GM19351 (cell line): ENCODE measurements around the gene RBM12.
"Not testable (repeated sequence)": the region's sequence is repeated elsewhere in the genome, so short reads cannot be mapped to it uniquely, and the experiment has no call there.

Experiments used
- ATAC-seq: cut with Tn5 transposase; IDR thresholded peaks from one replicate; pipeline ENCODE4 v1.9.1; 2021; ENCODE audit warnings: mild to moderate bottlenecking, moderate library complexity; ENCODE audit not compliant: unreplicated experiment

RBM12 gene

DNA sequence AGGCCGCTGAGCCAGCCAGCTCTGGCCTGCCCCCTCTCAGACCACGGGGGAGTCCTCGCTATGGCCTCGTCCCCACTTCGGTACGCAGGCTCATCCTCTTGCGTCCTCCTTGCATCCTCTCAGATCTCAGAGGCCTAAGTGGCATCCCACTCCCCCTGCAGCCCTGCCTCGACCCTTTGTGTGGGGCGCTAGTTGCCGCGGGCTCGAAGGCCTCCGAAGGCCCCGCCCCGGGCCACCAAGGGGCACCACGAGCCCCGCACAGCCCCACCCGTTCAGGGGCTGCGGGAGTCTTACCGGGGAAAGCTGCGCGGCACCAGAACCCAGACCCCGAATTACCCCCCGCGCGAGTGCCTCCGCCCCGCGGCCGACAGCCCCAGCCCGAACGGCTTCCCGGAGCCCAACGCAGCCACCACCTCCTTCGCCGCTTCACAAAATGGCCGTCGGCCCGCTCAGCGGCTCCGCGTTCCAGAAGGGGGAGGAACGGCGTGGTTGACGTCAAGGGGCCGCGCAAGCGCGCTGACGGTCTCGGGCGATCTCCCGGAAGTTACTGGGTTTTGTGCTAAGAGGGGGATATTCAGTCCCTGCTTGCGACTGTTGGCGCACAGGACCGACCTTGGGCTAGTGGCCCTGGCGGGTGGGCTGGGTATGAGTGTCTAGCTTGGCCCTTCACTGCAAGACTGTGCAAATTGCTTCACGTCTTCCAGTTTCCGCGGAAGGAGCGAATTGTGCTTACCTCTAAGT is at the start of gene RBM12, which contains the start of gene CPNE1:
TSS of gene RBM12 (minus strand) at position 435 of the 741 bp plus-strand sequence. CDS start 9,578 bp downstream, outside the sequence.
TSS of gene CPNE1 (minus strand) at position 435 of the 741 bp plus-strand sequence. CDS start 31,977 bp downstream, outside the sequence.
- ATAC-seq, result peak; percentile 79

DNA sequence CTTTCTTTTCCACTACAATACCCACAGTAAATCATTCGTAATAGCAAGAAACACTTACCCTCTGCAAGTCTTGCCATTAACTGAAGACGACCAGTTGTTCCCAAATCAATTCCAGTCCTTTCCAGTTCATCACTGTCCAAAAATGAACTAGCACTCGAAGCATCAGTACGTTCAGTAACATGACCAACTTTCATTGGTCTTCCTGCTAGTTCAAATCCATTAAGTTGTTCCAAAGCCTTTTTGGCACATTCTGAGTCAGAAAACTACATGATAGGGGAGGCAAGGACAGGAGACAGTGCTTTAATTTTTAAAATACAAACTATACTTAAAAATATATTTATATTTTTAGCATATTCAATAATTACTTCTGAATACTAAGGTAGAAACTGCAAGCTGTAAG is 49.4 kb upstream of the RBM12 start:
- no peak for ATAC-seq

GRCh38 chr20:35713120-35713519 is 48.4 kb upstream of the RBM12 start:
- not testable (repeated sequence) for ATAC-seq

- no peak for ATAC-seq
Measured at GRCh38 chr20:35711588-35712209, 47.0 kb upstream of the RBM12 start.

DNA sequence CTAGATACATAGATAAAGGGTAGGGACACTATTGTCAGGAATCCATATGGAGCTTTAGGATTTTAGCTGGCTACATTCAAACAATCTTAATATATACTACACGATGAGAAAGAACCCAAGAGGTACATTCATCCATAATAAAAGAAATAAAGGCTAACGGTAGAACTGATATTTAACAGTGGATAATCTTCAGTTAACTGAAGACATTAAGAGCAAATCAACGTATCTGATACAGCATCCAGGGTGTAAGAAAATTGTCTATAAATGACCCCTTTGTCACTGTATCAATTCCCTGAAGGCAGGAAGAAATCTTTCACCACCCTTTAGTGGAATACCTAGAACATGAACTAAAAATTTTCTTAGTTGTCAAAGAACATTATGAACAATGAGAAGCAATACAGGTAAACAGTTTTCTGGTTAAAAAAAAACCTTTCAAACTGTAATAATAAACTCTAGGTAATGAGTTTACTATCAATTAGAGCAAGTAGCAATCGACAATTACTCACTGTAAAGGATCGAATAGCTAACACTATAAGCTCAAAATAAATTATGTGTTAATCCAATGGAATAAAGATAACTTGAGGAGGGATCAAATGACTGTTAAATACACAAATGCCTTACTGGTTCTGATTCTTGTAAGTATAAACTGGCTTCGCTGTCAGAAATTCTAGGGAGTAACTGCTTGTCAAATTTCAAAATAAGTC is 46.3 kb upstream of the RBM12 start:
- no peak for ATAC-seq

DNA sequence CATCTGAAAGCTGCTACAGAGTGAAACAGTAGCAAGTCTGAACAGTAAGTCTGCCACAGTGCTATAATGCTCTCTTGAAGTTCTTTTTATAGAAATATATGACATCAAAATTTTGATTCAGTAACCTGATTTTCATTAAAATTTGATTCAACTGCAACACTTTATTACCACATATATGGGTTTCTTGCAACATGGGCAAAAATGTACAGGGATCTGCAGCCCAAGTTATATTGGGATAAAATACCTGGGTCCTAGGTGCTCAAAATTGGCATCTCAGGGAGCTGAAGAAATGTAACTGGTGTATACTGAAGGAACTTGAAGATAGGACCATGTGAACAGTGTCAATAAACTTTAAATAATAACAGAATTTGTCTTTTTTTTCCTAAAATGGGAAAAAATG is 45.3 kb upstream of the RBM12 start:
- ATAC-seq, result no peak

- ATAC-seq, result no peak
Measured at GRCh38 chr20:35709259-35709658, 44.6 kb upstream of the RBM12 start.

GRCh38 chr20:35708502-35708901 is 43.8 kb upstream of the RBM12 start:
- no peak for ATAC-seq

DNA sequence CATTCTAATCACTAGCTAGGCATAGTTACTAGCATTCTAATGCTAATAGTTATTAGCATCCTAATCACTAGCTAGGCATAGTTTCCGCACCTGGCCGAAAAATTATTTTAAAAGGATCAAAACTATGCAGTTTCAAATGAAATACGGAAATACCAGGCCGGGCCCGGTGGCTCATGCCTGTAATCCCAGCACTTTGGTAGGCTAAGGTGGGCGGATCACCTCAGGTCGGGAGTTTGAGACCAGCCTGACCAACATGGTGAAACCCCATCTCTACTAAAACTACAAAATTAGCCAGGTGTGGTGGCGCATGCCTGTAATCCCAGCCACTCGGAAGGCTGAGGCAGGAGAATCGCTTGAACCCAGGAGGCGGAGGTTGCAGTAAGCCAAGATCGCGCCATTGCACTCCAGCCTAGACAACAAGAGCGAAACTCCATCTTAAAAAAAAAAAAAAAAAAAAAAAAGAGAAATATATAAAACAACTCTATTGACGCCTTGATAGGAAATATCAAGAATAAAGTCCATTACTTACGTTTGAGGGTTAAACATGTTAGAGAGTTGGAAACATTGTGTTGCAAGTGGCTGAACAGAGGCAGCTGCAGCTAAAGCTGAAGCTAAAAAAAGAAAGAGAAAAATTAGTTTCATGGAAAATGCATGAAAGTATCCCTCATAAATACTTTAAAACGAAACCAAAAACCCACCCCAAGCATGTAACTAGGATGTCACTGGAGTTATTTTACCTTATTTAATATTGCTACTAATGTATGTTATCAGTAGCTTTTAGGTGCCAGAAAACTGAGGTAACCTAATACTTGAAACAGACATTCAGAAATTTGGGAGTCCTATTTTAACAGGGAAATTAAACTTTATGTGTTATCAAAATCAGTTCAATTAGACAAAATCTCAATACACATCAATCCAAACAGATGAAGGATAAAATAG is 42.2 kb upstream of the RBM12 start:
- ATAC-seq, result not testable (repeated sequence)

GRCh38 chr20:35705894-35706293 is 41.2 kb upstream of the RBM12 start:
- ATAC-seq, result not testable (repeated sequence)

GRCh38 chr20:35704514-35705261 is 40.0 kb upstream of the RBM12 start:
- ATAC-seq, result no peak

GRCh38 chr20:35702824-35703695 is 38.4 kb upstream of the RBM12 start:
- no peak for ATAC-seq

- ATAC-seq, result no peak
Measured at GRCh38 chr20:35702051-35702823, 37.5 kb upstream of the RBM12 start.

- ATAC-seq, result no peak
Measured at GRCh38 chr20:35700625-35701148, 36.0 kb upstream of the RBM12 start.

GRCh38 chr20:35699957-35700624 is 35.4 kb upstream of the RBM12 start:
- ATAC-seq, result no peak

DNA sequence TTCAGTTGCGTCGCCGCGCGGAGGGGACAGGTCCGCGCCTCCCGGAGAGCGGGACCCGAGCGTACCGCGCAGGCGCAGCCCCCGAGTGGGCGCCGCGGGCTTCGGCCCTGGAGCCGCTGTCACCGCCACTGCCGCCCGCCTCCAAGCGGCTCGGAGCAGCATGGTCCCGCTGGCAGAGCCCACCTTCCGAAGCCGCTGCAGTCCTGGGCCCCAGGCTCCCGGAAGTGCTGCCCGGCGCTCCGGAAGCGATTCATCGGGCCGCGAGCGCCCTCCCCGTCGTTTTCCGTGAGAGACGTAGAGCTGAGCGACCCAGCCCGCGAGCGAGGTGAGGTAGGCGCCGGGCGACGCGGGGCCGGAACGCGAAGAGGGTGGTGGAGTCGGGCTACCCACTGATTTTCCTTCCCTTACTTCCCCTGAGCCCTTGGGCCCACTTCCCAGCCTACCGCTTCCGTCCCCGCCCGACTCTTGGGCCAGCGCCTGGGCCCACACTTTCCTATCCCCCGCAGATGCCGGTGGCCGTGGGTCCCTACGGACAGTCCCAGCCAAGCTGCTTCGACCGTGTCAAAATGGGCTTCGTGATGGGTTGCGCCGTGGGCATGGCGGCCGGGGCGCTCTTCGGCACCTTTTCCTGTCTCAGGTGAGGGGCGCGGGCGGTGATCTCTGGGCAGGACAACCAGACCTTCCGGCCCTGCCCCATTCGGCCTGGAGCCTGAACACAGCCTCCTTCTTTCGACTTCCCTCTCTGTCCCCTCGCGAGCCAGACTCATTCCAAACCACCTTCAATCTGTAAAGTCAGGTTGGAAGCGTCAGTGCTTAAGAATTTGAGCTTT is 34.6 kb upstream of the RBM12 start, which contains the start of the genes NFS1 and ROMO1:
TSS of gene NFS1 (minus strand) at position 226 of the 830 bp plus-strand sequence. CDS start at position 162, 64 bp downstream.
TSS of gene ROMO1 (plus strand) at position 279 of the 830 bp plus-strand sequence. CDS start at position 507, 228 bp downstream.
- ATAC-seq, result peak; percentile 89
